ENCODE results near the gene TBC1D3B.
"Not testable (repeated sequence)": the region's sequence is repeated elsewhere in the genome, so short reads cannot be mapped to it uniquely, and the experiment has no call there.

The TBC1D3B gene

GRCh38 chr17:36127199-36127893, 49.1 kb downstream of the TBC1D3B start:
- TF ChIP-seq CTCF (conservative IDR thresholded peaks at IDR 0.05), result no peak
- no peak overlapping the region for H3K27ac ChIP-seq

GRCh38 chr17:36124879-36125824, 51.3 kb downstream of the TBC1D3B start:
- H3K27ac ChIP-seq, result no peak overlapping the region
- TF ChIP-seq CTCF (conservative IDR thresholded peaks at IDR 0.05), result no peak

GRCh38 chr17:36123431-36123830, 53.0 kb downstream of the TBC1D3B start:
- no peak overlapping the region for H3K27ac ChIP-seq
- no peak for TF ChIP-seq CTCF (conservative IDR thresholded peaks at IDR 0.05)

GRCh38 chr17:36121099-36121498, 55.3 kb downstream of the TBC1D3B start:
- not testable (repeated sequence) for H3K27ac ChIP-seq

GRCh38 chr17:36120221-36120620, 56.2 kb downstream of the TBC1D3B start:
- no peak overlapping the region for H3K27ac ChIP-seq
- TF ChIP-seq CTCF (conservative IDR thresholded peaks at IDR 0.05), result no peak

GRCh38 chr17:36118477-36119353, 57.7 kb downstream of the TBC1D3B start:
- TF ChIP-seq CTCF (conservative IDR thresholded peaks at IDR 0.05), result no peak
- H3K27ac ChIP-seq, result no peak overlapping the region

- TF ChIP-seq CTCF (conservative IDR thresholded peaks at IDR 0.05), result no peak
- no peak overlapping the region for H3K27ac ChIP-seq
Measured at GRCh38 chr17:36117505-36118382, 58.7 kb downstream of the TBC1D3B start.
